ENCODE measurements around the gene PHF5A.

DNA sequence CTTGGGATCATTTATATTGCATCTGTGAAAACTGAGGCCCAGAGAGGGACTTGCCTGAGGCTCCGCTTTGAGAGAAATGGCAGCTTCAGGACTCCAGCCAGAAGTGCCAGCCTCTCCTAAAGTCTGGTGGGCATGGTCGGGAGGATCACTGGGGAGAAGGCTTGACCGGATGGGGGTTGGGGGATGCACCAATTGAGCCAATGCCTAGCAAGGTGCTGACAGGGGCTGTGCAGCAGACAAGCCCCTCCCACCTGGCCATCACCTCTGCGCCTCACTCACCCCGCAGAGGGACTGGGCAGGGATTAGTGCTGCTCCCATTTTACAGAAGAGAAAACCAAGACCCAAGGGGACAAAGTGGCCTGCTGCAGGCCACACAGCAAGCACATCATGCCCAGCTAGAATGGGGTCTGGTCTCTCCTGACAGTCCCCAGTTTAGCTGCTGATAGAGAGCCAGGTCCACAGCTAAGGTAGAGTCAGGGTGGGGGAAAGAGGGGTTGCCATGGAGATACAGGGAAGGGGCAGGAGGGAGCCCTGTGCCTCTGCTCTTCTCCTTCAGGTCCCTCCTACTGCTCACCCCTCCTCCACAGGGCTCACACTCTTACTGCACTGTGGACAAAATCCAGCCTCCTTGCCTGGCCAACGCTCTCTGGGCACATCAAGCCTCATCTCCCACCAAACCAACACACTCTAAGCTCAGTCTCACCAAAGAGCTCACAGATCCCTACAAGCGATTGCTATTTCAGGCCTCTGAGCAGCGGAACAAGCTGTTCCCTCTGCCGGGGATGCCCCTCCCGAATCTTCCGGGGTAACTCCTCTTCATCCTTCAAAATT lies 57.3 kb downstream of the PHF5A start:
- TF ChIP-seq, protein P1, sequence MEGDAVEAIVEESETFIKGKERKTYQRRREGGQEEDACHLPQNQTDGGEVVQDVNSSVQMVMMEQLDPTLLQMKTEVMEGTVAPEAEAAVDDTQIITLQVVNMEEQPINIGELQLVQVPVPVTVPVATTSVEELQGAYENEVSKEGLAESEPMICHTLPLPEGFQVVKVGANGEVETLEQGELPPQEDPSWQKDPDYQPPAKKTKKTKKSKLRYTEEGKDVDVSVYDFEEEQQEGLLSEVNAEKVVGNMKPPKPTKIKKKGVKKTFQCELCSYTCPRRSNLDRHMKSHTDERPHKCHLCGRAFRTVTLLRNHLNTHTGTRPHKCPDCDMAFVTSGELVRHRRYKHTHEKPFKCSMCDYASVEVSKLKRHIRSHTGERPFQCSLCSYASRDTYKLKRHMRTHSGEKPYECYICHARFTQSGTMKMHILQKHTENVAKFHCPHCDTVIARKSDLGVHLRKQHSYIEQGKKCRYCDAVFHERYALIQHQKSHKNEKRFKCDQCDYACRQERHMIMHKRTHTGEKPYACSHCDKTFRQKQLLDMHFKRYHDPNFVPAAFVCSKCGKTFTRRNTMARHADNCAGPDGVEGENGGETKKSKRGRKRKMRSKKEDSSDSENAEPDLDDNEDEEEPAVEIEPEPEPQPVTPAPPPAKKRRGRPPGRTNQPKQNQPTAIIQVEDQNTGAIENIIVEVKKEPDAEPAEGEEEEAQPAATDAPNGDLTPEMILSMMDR (IDR thresholded peaks at IDR 0.05): no peak
- peak in 1 of 2 donors; percentile 66 for TF ChIP-seq POLR2A (IDR thresholded peaks at IDR 0.05)

All from thyroid gland (tissue), 4 donors.